ENCODE measurements around the gene FLRT2.

Gene FLRT2

DNA sequence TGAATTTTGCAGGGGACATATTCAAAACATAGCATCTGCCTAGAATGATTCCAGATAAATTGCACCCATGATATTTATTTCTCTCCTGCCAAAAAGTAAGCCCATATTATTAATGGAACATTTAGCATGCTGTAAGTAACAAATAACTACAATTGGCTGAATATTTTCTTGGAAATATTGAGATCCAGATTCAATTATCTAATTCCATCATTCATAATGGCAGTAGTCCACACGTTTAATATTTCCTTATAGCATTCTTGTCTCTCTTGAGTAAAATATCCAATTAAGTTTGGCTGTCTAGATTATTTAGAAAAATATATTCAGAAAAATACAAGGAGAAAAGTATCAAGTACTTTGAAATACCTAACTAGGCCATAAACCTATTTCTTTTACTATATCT, 157.5 kb downstream of the FLRT2 start:
- DNase-seq (ENCODE audit: low read depth) = no peak
- TF ChIP-seq, protein P1, sequence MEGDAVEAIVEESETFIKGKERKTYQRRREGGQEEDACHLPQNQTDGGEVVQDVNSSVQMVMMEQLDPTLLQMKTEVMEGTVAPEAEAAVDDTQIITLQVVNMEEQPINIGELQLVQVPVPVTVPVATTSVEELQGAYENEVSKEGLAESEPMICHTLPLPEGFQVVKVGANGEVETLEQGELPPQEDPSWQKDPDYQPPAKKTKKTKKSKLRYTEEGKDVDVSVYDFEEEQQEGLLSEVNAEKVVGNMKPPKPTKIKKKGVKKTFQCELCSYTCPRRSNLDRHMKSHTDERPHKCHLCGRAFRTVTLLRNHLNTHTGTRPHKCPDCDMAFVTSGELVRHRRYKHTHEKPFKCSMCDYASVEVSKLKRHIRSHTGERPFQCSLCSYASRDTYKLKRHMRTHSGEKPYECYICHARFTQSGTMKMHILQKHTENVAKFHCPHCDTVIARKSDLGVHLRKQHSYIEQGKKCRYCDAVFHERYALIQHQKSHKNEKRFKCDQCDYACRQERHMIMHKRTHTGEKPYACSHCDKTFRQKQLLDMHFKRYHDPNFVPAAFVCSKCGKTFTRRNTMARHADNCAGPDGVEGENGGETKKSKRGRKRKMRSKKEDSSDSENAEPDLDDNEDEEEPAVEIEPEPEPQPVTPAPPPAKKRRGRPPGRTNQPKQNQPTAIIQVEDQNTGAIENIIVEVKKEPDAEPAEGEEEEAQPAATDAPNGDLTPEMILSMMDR (IDR thresholded peaks at IDR 0.05; ENCODE audit: insufficient read depth, low read depth, low read length, missing control alignments) = no peak
- H3K4me3 ChIP-seq (ENCODE audit: low read length) = no peak overlapping the region

GRCh38 chr14:85688006-85688405, 158.1 kb downstream of the FLRT2 start:
- H3K4me3 ChIP-seq (ENCODE audit: low read length) = no peak overlapping the region
- peak; percentile 53 for DNase-seq (ENCODE audit: low read depth)
- TF ChIP-seq, protein P1 (IDR thresholded peaks at IDR 0.05; ENCODE audit: insufficient read depth, low read depth, low read length, missing control alignments) = no peak

GRCh38 chr14:85695300-85695699, 165.4 kb downstream of the FLRT2 start:
- DNase-seq (ENCODE audit: low read depth) = no peak
- no peak overlapping the region for H3K4me3 ChIP-seq (ENCODE audit: low read length)
- TF ChIP-seq, protein P1 (IDR thresholded peaks at IDR 0.05; ENCODE audit: insufficient read depth, low read depth, low read length, missing control alignments) = no peak

DNA sequence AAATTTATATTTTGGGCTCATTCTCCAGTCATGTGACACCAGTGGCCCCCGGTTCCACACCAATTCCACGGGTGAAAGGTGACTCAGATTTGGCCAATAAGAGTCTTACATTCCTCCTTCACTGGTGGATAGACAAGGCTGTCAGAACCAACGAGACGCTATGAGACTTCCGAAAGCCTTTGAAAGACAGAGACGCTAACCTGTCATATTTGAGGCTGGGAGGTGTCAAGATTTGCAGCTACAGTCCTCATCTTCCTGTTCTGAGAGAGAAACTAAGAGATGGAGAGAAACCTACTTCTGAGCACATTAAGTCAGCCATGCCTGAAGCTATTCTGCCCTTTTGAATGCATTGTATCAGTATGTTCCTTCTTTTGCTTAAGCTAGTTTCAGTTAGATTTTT, 171.2 kb downstream of the FLRT2 start:
- H3K4me3 ChIP-seq (ENCODE audit: low read length) = no peak overlapping the region
- TF ChIP-seq, protein P1 (IDR thresholded peaks at IDR 0.05; ENCODE audit: insufficient read depth, low read depth, low read length, missing control alignments) = no peak
- DNase-seq (ENCODE audit: low read depth) = no peak

DNA sequence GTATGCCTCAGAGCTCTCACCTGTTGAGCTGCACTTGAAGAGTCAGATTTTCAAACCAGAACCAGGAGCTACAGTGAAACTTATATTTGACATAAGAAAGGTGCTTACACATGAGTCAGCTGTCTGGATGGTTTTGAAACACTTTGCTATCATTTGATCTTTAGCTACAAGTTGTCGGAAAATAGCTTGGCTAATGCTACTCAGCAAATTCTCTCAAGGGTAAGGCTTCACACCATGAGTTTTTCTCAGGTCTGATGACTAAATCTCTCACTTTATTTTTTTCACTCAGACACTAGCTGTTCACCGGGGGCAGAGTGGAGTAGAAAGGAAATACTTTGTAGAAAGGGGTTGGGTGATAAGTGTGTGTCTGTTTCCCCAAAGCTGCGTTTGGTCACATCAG, 171.8 kb downstream of the FLRT2 start:
- no peak overlapping the region for H3K4me3 ChIP-seq (ENCODE audit: low read length)
- TF ChIP-seq, protein P1 (IDR thresholded peaks at IDR 0.05; ENCODE audit: insufficient read depth, low read depth, low read length, missing control alignments) = no peak
- DNase-seq (ENCODE audit: low read depth) = peak; percentile 30

- TF ChIP-seq, protein P1 (IDR thresholded peaks at IDR 0.05; ENCODE audit: insufficient read depth, low read depth, low read length, missing control alignments) = no peak
- H3K4me3 ChIP-seq (ENCODE audit: low read length) = no peak overlapping the region
- DNase-seq (ENCODE audit: low read depth) = no peak
These were observed 172.2 kb downstream of the FLRT2 start for GRCh38 chr14:85702191-85702590.

DNA sequence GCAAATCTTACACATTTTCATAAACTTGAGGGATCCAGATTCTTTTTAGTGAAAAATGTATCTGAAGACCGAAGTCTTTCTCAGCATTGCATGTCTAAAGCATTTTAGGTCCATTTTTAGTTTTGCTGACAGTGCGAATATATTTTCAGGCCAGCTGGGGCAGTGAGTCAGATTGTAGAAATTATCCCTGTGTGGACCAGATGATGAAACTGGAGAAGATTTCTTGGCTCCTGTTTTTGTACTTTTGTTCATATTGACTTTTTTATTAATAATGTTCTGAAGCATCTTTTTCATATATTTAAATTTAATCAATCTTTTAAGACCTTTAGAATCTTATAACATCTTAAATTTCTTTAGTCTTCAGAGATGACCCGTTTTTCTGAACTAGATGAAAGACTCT, 173.1 kb downstream of the FLRT2 start:
- H3K4me3 ChIP-seq (ENCODE audit: low read length) = no peak overlapping the region
- TF ChIP-seq, protein P1 (IDR thresholded peaks at IDR 0.05; ENCODE audit: insufficient read depth, low read depth, low read length, missing control alignments) = no peak
- DNase-seq (ENCODE audit: low read depth) = peak; percentile 10

All from epithelial cell of esophagus (primary cell).